PC-3 (cell line): ENCODE results near the gene TEX264.

Source experiments
- CTCF ChIP-seq: fragments of 300-600 bp; sonication (generic); conservative IDR thresholded peaks from 2 replicates; pipeline ENCODE4 v1.5.1; 2017; ENCODE audit warnings: antibody characterized with exemption, low read depth, mild to moderate bottlenecking, low read length
- EZH2 ChIP-seq: fragments of 300-600 bp; sonication (generic); IDR thresholded peaks from one replicate; pipeline ENCODE4 v1.6.1; 2017; ENCODE audit warnings: antibody characterized with exemption, mild to moderate bottlenecking, low read length; ENCODE audit not compliant: unreplicated experiment
- EZH2phosphoT487 ChIP-seq: fragments of 300-600 bp; sonication (generic); IDR thresholded peaks from 2 replicates; pipeline ENCODE4 v1.6.1; 2018; ENCODE audit warnings: mild to moderate bottlenecking, antibody characterized with exemption, low read length, borderline replicate concordance

- TF ChIP-seq CTCF, result no peak
- TF ChIP-seq EZH2phosphoT487, result no peak
- no peak for TF ChIP-seq EZH2
Measured at GRCh38 chr3:51670053-51670822, 814 bp upstream of the TEX264 start.
